GM12872 (cell line): ENCODE results near the gene WWOX.

ENCODE experiments used
- TF ChIP-seq, protein P1 (sequence below): IDR thresholded peaks from 3 replicates; pipeline ENCODE4 v1.5.1; 2011; ENCODE audit warnings: low read depth, mild to moderate bottlenecking, low read length, moderate library complexity; ENCODE audit not compliant: insufficient read depth

The WWOX gene

DNA sequence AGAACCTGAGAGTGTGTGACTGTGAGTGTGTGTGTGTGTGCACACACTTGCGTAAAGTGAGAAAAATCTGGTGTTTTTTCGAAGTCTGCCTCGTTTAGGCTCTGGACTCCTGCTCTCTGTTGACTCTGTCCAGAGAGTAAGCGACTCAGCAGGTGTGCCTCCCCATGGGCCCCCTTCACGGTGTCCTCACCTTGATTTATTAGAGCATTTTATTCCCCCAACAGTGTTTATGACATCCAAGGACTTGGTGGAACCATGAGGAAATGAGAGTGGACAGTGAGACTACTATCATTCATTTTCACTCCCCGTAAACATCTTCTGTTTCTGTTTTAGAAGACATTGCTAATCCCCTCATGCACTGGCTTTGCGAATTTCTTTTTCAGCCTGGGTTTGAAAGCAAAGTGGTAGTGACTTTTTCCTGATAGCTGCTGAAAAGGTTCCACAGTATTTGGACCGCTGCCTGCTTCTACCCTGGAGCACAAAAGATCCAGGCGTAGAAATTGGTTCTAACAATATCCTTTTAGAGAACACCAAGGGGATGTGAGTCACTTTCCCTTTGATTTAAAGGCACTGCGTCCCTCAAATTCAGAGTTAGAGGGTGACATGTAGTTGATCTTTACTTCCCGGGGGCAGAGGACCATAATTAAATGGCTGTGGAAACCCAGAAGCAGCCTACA lies 218.2 kb downstream of the WWOX start:
- TF ChIP-seq, protein P1, sequence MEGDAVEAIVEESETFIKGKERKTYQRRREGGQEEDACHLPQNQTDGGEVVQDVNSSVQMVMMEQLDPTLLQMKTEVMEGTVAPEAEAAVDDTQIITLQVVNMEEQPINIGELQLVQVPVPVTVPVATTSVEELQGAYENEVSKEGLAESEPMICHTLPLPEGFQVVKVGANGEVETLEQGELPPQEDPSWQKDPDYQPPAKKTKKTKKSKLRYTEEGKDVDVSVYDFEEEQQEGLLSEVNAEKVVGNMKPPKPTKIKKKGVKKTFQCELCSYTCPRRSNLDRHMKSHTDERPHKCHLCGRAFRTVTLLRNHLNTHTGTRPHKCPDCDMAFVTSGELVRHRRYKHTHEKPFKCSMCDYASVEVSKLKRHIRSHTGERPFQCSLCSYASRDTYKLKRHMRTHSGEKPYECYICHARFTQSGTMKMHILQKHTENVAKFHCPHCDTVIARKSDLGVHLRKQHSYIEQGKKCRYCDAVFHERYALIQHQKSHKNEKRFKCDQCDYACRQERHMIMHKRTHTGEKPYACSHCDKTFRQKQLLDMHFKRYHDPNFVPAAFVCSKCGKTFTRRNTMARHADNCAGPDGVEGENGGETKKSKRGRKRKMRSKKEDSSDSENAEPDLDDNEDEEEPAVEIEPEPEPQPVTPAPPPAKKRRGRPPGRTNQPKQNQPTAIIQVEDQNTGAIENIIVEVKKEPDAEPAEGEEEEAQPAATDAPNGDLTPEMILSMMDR = no peak

DNA sequence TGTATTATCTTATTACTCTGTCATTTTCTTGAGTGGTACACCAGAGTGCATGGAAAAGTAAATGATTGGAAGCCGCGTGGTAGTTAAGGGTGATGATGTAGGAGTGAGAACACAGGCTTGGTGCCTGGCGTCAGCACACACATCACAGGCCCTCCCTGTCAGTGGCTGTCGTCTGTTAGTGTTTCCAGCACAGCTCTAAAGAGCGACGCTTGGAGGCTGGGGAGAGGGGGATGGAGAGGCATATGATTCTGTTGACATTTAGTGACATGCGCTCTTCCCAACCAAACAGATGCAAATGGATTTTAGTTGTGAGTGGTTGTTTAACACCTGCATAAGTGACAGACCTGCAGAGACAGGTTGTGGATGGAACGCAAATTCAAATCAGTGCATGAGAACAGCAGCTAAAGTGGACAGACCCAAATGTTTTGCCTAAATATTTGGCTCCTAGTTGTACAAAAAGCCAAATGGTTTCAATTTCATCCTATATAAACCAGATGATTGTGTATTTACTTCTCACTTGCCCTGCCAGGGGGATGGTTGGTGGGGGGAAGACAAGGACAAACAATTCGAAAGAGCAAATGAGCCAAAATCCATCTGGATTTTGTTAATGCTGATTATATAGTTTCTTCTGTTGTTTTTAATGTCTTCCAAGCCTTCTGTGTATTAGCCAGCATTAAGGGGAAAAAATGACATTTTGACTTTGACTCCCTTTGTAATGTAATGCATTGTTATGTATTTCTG lies 222.3 kb downstream of the WWOX start:
- TF ChIP-seq, protein P1 = no peak

DNA sequence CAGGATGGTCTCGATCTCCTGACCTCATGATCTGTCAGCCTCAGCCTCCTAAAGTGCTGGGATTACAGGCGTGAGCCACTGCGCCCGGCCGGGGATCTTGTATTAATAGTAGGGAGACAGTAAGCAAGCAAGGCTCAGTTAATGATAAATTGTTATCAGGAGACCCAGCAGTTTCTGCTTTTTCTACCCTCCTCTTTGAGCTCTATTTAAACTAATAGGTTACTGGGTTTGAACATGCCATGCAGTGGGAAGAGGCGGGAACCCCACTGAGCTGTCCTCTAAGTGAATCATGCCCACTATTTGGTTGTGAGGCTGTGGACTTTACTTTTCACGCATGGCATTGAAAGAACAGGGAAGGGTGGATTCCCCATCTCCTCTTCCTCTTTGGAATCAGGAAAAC lies 223.9 kb downstream of the WWOX start:
- TF ChIP-seq, protein P1 = no peak

GRCh38 chr16:78324649-78325285 lies 225.3 kb downstream of the WWOX start:
- TF ChIP-seq, protein P1 = no peak

- TF ChIP-seq, protein P1 = no peak
Observed at GRCh38 chr16:78325468-78326352, 226.3 kb downstream of the WWOX start.

GRCh38 chr16:78326731-78327130 lies 227.3 kb downstream of the WWOX start:
- TF ChIP-seq, protein P1 = no peak
